ENCODE measurements around the gene TMC3. TPM values are rescaled to one million over a fixed set of nuclear protein-coding genes. Genes with fewer than 3 reads are reported as not detected.

The TMC3 gene
- total and polyA plus RNA-seq, 2 of the 13 experiments (the other 11 are each of a cell fraction or from before 2014, with no cell fraction given) = not detected

GRCh38 chr15:81358248-81358647 lies 15.8 kb downstream of the TMC3 start:
- Histone ChIP-seq H3K27ac (ENCODE audit: extremely low read length, insufficient read depth, low read length) (no peak overlapping the region), H3K36me3 (replicated peaks in 1 of 2; ENCODE audit: control insufficient read depth in 1 of 2, insufficient read depth in 2 of 2, low read length in 2 of 2) (no peaks in the 10 kb centered on the region), H2AFZ (ENCODE audit: low read length) (no peak overlapping the region), H3K4me1 (ENCODE audit: insufficient read depth, low read length) (no peaks in the 10 kb centered on the region), H3K79me2 (ENCODE audit: insufficient read depth, low read length) (no peaks in the 10 kb centered on the region), H3K27me3 (ENCODE audit: control insufficient read depth in 1 of 2, insufficient read depth in 2 of 2, low read length in 2 of 2) (no peaks in the 10 kb centered on the region), H4K20me1 (ENCODE audit: insufficient read depth, low read length) (no peaks in the 10 kb centered on the region), H3K9me3 (ENCODE audit: low read length) (no peaks in the 10 kb centered on the region), H3K4me2 (ENCODE audit: low read depth, low read length) (no peak overlapping the region), H3K4me3 (replicated peaks in 1 of 3; ENCODE audit: insufficient read depth in 1 of 3, low read depth in 2 of 3, low read length in 3 of 3) (no peak overlapping the region), H3K9ac (ENCODE audit: insufficient read depth, low read depth, low read length) (no peak overlapping the region)
- intact Hi-C loops (cut with micrococcal nuclease; ENCODE audit: unreplicated experiment) (no loop called here), in situ Hi-C loops (cut with HindIII; ENCODE audit: extremely low pct_ligation_motif_present, low pct_unique_long_range_greater_than_20kb) (no loop called here)
- WGBS (ENCODE audit: low lambda C conversion rate) = 47% methylated on average over 6 of the region's 6 CpGs
- no peak for TF ChIP-seq STAT5B (CRISPR knock-in tag; IDR thresholded peaks at IDR 0.05)
- no peak for TF ChIP-seq MIER2 (CRISPR knock-in tag; IDR thresholded peaks at IDR 0.05)
- no peak for TF ChIP-seq NCOR1 (IDR thresholded peaks at IDR 0.05; ENCODE audit: borderline replicate concordance, low read length)
- TF ChIP-seq ZFP1 (CRISPR knock-in tag; IDR thresholded peaks at IDR 0.05) = no peak
- TF ChIP-seq ZNF580 (CRISPR knock-in tag; IDR thresholded peaks at IDR 0.05; ENCODE audit: borderline replicate concordance, low read depth) = no peak
- TF ChIP-seq EZH2 (conservative IDR thresholded peaks at IDR 0.05; ENCODE audit: low read depth, low read length) = no peak
- no peak for TF ChIP-seq ZFP41 (CRISPR knock-in tag; IDR thresholded peaks at IDR 0.05; ENCODE audit: borderline replicate concordance)
- no peak for TF ChIP-seq NCOA5 (CRISPR knock-in tag; IDR thresholded peaks at IDR 0.05)
- TF ChIP-seq KDM1A (CRISPR knock-in tag; IDR thresholded peaks at IDR 0.05) = no peak
- no peak for TF ChIP-seq REL (CRISPR knock-in tag; conservative IDR thresholded peaks at IDR 0.05)
- TF ChIP-seq POGZ (CRISPR knock-in tag; IDR thresholded peaks at IDR 0.05) = no peak
- TF ChIP-seq BCLAF1 (IDR thresholded peaks at IDR 0.05) = no peak
- no peak for TF ChIP-seq MTF2 (CRISPR knock-in tag; IDR thresholded peaks at IDR 0.05; ENCODE audit: borderline replicate concordance)
- no TSS peak for BruUV-seq (replicated peaks)
- FAIRE-seq = no peak
- ChIA-PET CTCF (ENCODE audit: low intra/inter-chr PET ratio, low total read pairs) (no interaction called here), POLR2A (no interaction called here)
- no peak for DNase-seq (ENCODE audit: low spot score)
- no peak for ATAC-seq

All from HepG2 (cell line).